Measurements from ENCODE around the gene PLXNB3.

DNA sequence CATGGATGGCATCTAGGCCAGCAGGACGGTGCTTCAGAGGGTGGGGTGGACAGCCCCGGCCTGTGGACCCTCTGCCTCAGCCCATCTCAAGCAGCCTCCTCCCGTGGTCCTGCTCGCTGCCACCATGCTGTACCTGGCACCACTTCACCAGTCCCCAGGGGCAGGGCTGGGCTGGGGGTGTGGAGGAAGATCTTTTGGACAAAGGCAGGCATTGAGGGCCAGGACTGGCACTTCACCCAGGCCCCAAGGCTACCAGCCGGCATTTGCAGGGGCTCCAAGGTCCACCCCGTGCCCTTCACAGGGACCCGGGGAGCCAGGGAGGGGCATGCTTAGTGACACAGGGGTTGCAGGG is 713 bp downstream of the PLXNB3 start:
- TF ChIP-seq, protein P1, sequence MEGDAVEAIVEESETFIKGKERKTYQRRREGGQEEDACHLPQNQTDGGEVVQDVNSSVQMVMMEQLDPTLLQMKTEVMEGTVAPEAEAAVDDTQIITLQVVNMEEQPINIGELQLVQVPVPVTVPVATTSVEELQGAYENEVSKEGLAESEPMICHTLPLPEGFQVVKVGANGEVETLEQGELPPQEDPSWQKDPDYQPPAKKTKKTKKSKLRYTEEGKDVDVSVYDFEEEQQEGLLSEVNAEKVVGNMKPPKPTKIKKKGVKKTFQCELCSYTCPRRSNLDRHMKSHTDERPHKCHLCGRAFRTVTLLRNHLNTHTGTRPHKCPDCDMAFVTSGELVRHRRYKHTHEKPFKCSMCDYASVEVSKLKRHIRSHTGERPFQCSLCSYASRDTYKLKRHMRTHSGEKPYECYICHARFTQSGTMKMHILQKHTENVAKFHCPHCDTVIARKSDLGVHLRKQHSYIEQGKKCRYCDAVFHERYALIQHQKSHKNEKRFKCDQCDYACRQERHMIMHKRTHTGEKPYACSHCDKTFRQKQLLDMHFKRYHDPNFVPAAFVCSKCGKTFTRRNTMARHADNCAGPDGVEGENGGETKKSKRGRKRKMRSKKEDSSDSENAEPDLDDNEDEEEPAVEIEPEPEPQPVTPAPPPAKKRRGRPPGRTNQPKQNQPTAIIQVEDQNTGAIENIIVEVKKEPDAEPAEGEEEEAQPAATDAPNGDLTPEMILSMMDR (IDR thresholded peaks at IDR 0.05): no peak
- TF ChIP-seq POLR2A (IDR thresholded peaks at IDR 0.05): no peak

Measured in adrenal gland (tissue), 5 donors.